HG02798 (cell line): ENCODE measurements around the gene CRYL1.

Experiments
- ATAC-seq: cut with Tn5 transposase; IDR thresholded peaks from one replicate; pipeline ENCODE4 v1.9.1; 2021; ENCODE audit warnings: mild to moderate bottlenecking; ENCODE audit not compliant: unreplicated experiment, poor library complexity

The CRYL1 gene

DNA sequence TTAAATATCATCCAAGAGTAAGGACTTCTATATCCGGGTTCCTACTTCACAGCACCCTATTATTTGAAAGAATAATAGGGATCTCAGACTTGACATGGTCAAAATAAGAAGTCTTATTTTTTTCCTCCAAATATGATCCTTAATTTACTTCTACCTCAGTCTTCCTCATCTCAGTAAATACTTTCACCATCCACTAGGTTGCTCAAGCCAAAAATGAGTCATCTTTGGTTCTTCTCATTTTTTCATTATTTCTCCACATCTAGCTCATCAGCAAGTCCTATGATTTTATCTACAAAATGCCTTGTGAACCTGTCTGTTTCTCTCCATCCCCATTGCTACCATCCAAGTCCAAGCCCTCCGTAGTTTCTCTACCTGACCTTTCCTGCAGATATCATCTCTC, 171.7 kb downstream of the CRYL1 start:
- no peak for ATAC-seq
